Stimulated activated CD4-positive, alpha-beta T cell treated with anti-CD3 and anti-CD28 coated beads, TNF-alpha, amount 100 ng/mL, for 48 hours (primary cell): ENCODE data around the gene SSNA1.

Experiments
- DNase-seq, 3 donors: peaks; one replicate each; pipeline ENCODE4 v3.0.0-alpha.2; 2020; ENCODE audit warnings: low read depth in 3 of 3

The SSNA1 gene

GRCh38 chr9:137168573-137168903 is 19.9 kb upstream of the SSNA1 start:
- DNase-seq, result no peak

- DNase-seq, result no peak
Measured at GRCh38 chr9:137168904-137169856, 19.3 kb upstream of the SSNA1 start.

- no peak for DNase-seq
Measured at GRCh38 chr9:137169896-137170358, 18.5 kb upstream of the SSNA1 start, which contains the start of gene LRRC26. Gene LRRC26 (minus strand): TSS chr9:137170051. CDS start chr9:137169943, 108 bp downstream.

- DNase-seq, result no peak
Measured at GRCh38 chr9:137170486-137171148, 17.9 kb upstream of the SSNA1 start.

- no peak for DNase-seq
Measured at GRCh38 chr9:137171149-137171900, 17.2 kb upstream of the SSNA1 start.

GRCh38 chr9:137172901-137173795 is 15.3 kb upstream of the SSNA1 start:
- DNase-seq, result no peak

- no peak for DNase-seq
Measured at GRCh38 chr9:137173796-137174664, 14.4 kb upstream of the SSNA1 start.

- no peak for DNase-seq
Measured at GRCh38 chr9:137174722-137175293, 13.7 kb upstream of the SSNA1 start.

GRCh38 chr9:137175345-137175961 is 13.0 kb upstream of the SSNA1 start:
- no peak for DNase-seq

- no peak for DNase-seq
Measured at GRCh38 chr9:137176302-137177182, 11.9 kb upstream of the SSNA1 start.

GRCh38 chr9:137178201-137178938 is 10.1 kb upstream of the SSNA1 start:
- no peak for DNase-seq

- DNase-seq, result no peak
Measured at GRCh38 chr9:137178939-137179630, 9.4 kb upstream of the SSNA1 start.

- DNase-seq, result no peak
Measured at GRCh38 chr9:137179761-137180160, 8.7 kb upstream of the SSNA1 start.

- DNase-seq, result no peak
Measured at GRCh38 chr9:137180491-137180890, 8.0 kb upstream of the SSNA1 start.

GRCh38 chr9:137181680-137182079 is 6.8 kb upstream of the SSNA1 start:
- DNase-seq, result no peak

GRCh38 chr9:137182836-137183235 is 5.6 kb upstream of the SSNA1 start:
- no peak for DNase-seq

- no peak for DNase-seq
Measured at GRCh38 chr9:137183980-137184595, 4.4 kb upstream of the SSNA1 start.
